Small intestine (tissue), 7 donors: ENCODE results near the gene SCART1. TPM values are rescaled to one million over a fixed set of nuclear protein-coding genes. Genes with fewer than 3 reads are reported as not detected.

ENCODE experiments used
- DNase-seq, 2 donors: peaks; one replicate each; pipeline versions ENCODE4 v3.0.0 to v3.0.0-alpha.2; 2013
- FAIRE-seq: peaks from 2 replicates; lab custom pipeline; 2012; peaks lifted over from hg19 to GRCh38; lab: Jason Lieb, UNC
- H3K27ac ChIP-seq, 3 donors: one replicate each; pipeline ENCODE4 v1.5.1; 2013; ENCODE audit warnings: low read length in 2 of 3, mild to moderate bottlenecking in 2 of 3, control low read depth in 1 of 3, inconsistent platforms in 1 of 3, low read depth in 1 of 3, moderate library complexity in 1 of 3
- H3K27me3 ChIP-seq, 3 donors: one replicate each; pipeline ENCODE4 v1.6.1; 2013; ENCODE audit warnings: low read length in 3 of 3, inconsistent platforms in 1 of 3; ENCODE audit not compliant: control insufficient read depth in 3 of 3, insufficient read depth in 3 of 3
- H3K36me3 ChIP-seq, 3 donors: one replicate each; pipeline ENCODE4 v1.6.1; 2013; ENCODE audit warnings: low read length in 3 of 3, inconsistent platforms in 1 of 3, low read depth in 1 of 3, mild to moderate bottlenecking in 1 of 3, moderate library complexity in 1 of 3; ENCODE audit not compliant: control insufficient read depth in 3 of 3, insufficient read depth in 2 of 3
- H3K4me1 ChIP-seq, 3 donors: one replicate each; pipeline ENCODE4 v1.6.1; 2013; ENCODE audit warnings: low read length in 2 of 3, inconsistent platforms in 1 of 3, low read depth in 1 of 3, mild to moderate bottlenecking in 1 of 3, moderate library complexity in 1 of 3; ENCODE audit not compliant: control insufficient read depth in 3 of 3, insufficient read depth in 2 of 3
- H3K4me3 ChIP-seq, 3 donors: one replicate each; pipeline ENCODE4 v1.5.1; 2013; ENCODE audit warnings: low read length in 3 of 3, control low read depth in 1 of 3, inconsistent platforms in 1 of 3, low read depth in 1 of 3, mild to moderate bottlenecking in 1 of 3, moderate library complexity in 1 of 3
- H3K9me3 ChIP-seq, 2 donors: one replicate each; pipeline ENCODE4 v1.6.1; 2013; ENCODE audit warnings: low read depth in 1 of 2, low read length in 1 of 2; ENCODE audit not compliant: control insufficient read depth in 2 of 2, insufficient read depth in 1 of 2
- WGBS, 3 donors: extraction: QIAGEN DNeasy Blood & Tissue Kit; methylation state at CpG; one replicate each; pipeline ENCODE4 v1.1.7; 2013; 5-methylcytosine and 5-hydroxymethylcytosine counted together
- polyA plus RNA-seq, 4 donors: library from polyadenylated mRNA; stranded (reverse) in 3 of 4; unstranded in 1 of 4; fragments of 200-250 nt in 3 of 4; fragments of 120-200 nt in 1 of 4; gene quantifications; one replicate each; pipeline versions ENCODE4 v1.2.1 to v1.2.3, GENCODE V29; 2013
- donor health status: healthy with polysubstance abuse.
- donor health status: control.
- donor health status: control.
- donor health status: Bipolar disorder and iron deficiency.
- donor health status: healthy.

SCART1 gene
- polyA plus RNA-seq, 4 donors: 0.22 to 2.1 (median 0.33) TPM; not detected in 1

DNA sequence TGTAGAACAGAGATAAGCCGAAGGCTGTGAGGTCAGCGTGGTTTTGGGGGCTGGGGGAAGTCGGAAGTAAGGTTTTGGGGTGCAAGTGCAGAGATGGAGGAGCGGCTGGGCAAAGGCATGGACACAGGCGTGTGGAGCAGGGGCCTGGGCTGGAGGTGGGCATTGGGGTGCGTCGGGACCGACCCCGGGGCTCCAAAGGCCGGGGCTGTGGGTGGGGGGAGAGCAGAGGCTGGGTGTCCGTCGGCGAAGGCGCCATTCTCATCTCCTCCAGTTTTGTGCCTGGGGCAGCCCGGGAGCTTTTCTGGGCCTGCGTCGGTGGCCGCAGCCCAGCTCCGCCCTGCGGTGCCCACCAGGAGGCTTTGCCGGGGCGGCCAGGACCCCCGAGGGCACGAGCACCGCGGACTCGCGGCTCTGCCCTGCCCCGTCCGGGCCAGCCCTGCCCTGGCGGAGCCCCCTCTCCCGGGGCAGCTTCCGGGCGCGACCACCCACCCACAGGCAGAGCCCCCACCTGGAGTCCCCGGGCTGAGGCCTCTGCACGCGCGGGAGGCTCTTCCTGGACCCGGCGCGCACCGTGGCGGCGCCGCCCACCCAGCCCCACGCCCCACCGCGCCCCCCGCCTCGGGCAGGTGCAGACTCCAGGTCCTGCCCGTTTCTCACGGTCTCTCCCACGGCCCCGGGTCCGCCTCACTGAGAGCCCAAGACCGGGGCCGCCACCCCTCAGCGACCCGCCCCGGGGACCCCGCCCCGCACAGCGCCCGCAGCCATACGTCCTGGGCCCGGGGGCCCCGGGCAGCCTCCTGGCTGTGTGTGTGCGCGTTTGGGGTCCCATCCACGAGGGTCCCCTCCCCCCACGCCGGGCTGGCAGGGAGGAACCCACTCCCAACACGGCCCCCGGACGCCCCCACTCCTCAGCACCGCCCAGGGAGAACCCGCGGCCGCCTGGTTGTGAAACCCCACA lies 7.7 kb upstream of the SCART1 start:
- FAIRE-seq: no peak
- H3K36me3 ChIP-seq: no peaks in the 10 kb centered on the region

DNA sequence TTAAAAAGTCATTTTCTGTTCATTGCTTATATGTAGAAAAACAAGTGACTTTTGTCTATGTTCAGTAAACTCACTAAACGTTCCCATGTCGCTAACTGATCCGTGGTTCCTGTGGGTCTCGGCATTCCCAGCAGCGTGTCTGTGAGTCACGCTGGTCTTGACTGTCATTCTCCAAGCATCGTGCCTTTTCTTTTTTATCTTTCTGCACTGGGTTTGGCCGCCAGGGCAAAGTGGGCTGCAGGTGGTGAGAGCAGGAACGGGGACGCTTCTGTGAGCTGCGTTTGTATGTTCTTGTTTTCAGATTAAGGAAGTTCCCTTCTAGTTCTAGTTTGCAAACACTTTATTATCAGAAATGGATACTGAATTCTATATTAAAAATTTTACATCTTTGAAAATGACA lies 6.8 kb upstream of the SCART1 start:
- Histone ChIP-seq H3K36me3 (no peaks in the 10 kb centered on the region), H3K4me3 (no peak overlapping the region), H3K9me3 (peaks cover 0 to 13% of the 10 kb centered on the region in 2 donors), H3K27me3 (no peaks in the 10 kb centered on the region), H3K4me1 (no peaks in the 10 kb centered on the region), H3K27ac (no peak overlapping the region)
- DNase-seq (no peak), FAIRE-seq (no peak)
- 84 to 90% (median 87%) methylated on average over 11 of the region's 11 CpGs for WGBS, 3 donors

More for the DNA sequence above, 7.7 kb upstream of the SCART1 start:
- Histone ChIP-seq H3K27ac (no peak overlapping the region), H3K4me1 (no peaks in the 10 kb centered on the region), H3K9me3 (peaks cover 0 to 13% of the 10 kb centered on the region in 2 donors), H3K4me3 (no peak overlapping the region), H3K27me3 (no peaks in the 10 kb centered on the region)
- WGBS, 3 donors: 61 to 67% (median 64%) methylated on average over 62 to 80 of the region's 80 CpGs
- DNase-seq: no peak

DNA sequence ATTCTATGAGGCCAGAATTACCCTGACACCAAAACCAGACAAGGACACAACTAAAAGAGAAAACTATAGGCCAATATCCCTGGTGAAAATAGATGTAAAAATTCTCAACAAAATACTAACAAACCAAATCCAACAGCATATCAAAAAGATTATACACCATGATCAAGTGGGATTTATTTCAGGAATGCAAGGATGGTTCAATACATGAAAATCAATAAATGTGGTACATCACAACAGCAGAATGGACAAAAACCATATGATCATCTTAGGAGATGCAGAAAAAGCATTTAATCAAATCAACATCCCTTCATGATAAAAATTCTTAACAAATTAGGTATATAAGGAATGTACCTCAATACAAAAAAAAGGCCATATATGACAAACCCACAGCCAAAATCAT lies 5.6 kb upstream of the SCART1 start:
- no peak overlapping the region for H3K27ac ChIP-seq
- H3K4me3 ChIP-seq: no peak overlapping the region
- no peaks in the 10 kb centered on the region for H3K4me1 ChIP-seq
- no peaks in the 10 kb centered on the region for H3K27me3 ChIP-seq
- FAIRE-seq (no peak), DNase-seq (no peak)
- no peaks in the 10 kb centered on the region for H3K36me3 ChIP-seq
- peaks cover 0 to 13% of the 10 kb centered on the region in 2 donors for H3K9me3 ChIP-seq

DNA sequence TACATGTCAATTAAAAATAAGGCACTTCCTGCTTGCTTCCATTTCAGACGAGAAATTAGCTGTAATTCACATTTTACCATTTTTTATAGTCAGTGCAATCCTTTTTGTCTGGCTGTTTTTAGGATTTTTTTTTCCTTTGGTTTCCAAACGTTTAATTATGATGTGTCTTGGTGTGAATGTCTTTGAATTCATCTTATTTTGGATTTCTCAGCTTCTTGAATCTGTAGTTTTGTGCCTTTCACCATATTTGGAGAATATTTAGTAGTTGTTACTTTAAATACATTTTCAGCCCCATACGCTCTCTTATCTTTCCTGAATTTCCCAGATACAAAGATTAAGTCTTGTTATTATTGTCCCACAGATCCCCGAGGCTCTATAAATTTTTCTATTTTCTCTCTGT lies 2.4 kb upstream of the SCART1 start:
- Histone ChIP-seq H3K4me3 (no peak overlapping the region), H3K4me1 (no peaks in the 10 kb centered on the region), H3K27me3 (no peaks in the 10 kb centered on the region), H3K36me3 (no peaks in the 10 kb centered on the region), H3K9me3 (peaks cover 0 to 7% of the 10 kb centered on the region in 2 donors), H3K27ac (no peak overlapping the region)
- no peak for DNase-seq
- no peak for FAIRE-seq
- 47 to 62% (median 52%) methylated on average over 4 of the region's 4 CpGs for WGBS, 3 donors

DNA sequence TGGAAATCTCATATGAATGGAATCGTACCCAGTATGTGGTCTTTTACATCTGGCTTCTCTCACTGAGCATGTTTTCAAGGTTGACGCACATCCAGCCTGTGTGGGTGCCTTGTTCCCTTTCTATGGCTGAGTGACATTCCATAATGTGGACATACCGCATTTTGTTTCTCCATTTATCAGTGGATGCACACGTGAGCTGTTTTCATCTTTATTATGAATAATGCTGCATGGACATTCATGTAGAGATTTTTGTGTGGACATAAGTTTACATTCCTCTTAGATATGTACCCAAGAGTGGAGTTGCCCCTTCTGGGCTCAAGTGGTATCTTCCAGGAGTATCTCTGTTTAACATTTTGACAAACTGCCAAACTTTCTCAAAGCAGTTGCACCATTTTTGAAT lies 1.3 kb upstream of the SCART1 start:
- Histone ChIP-seq H3K9me3 (peaks cover 0 to 8% of the 10 kb centered on the region in 2 donors), H3K27ac (no peak overlapping the region), H3K4me1 (no peaks in the 10 kb centered on the region), H3K4me3 (no peak overlapping the region), H3K27me3 (no peaks in the 10 kb centered on the region), H3K36me3 (no peaks in the 10 kb centered on the region)
- DNase-seq: no peak
- 75 to 80% (median 80%) methylated on average over 4 of the region's 4 CpGs for WGBS, 3 donors
- FAIRE-seq: no peak

DNA sequence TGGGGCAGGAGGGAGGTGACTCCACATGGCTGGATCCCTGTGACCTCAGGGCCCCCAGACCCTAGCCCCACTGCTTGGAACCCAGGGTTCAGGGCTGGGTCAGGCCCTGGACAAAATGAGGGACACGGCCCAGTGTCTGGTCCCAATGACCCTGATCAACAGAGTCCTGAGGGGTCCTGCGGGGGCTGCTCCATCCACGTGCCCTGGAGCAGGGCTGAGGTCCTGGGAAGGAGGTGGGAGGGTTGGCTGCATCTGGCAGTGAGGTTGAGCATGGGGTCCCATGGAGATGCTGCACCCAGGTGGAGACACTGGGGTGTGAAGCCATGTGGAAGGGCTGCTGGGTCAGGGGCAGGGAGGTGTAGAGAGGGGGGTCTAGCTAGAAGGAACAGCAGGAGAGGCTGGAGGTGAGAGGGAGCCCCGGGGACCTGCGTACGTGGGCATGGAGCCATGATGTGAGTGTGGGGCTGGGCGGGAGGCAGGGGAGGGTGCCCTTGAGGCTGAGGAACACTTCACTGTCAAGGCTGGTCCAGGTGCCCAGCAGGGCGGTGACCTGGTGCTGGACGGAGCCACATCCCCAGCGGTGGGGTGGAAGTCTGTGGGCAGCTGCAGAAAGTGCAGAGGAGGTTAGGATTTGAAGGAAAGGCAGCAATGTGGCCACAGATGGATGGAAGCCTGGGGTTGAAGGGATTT lies 604 bp downstream of the SCART1 start:
- WGBS, 3 donors: 80 to 86% (median 82%) methylated on average over 10 of the region's 10 CpGs

DNA sequence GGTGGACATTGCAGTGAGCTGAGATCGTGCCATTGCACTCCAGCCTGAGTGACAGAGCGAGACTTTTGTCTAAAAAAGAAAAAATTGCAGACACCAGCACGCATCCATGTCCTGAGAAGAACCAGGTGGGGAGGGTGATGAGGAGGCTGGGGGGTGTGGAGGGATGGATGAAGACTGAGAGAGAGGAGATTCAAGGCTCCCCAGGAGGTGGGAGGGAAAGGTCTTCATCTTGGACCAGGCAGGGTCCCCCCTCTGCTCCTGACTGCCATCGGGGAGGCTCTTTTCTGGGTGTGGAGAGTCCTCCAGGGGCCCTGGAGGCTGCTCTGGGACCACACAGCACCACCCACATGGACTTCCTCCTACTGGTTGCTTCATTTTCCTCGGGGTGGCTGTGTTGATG lies 1.5 kb downstream of the SCART1 start:
- Histone ChIP-seq H3K9me3 (peaks cover 0 to 10% of the 10 kb centered on the region in 2 donors), H3K36me3 (no peaks in the 10 kb centered on the region), H3K4me1 (no peaks in the 10 kb centered on the region), H3K27me3 (no peaks in the 10 kb centered on the region), H3K27ac (no peak overlapping the region), H3K4me3 (no peak overlapping the region)
- no peak for FAIRE-seq
- no peak for DNase-seq
- 70 to 74% (median 70%) methylated on average over 5 of the region's 5 CpGs for WGBS, 3 donors

More for the DNA sequence above, 604 bp downstream of the SCART1 start:
- Histone ChIP-seq H3K4me3 (no peak overlapping the region), H3K27ac (no peak overlapping the region), H3K36me3 (no peaks in the 10 kb centered on the region), H3K9me3 (peaks cover 0 to 10% of the 10 kb centered on the region in 2 donors), H3K27me3 (no peaks in the 10 kb centered on the region), H3K4me1 (no peaks in the 10 kb centered on the region)
- FAIRE-seq (no peak), DNase-seq (no peak)

DNA sequence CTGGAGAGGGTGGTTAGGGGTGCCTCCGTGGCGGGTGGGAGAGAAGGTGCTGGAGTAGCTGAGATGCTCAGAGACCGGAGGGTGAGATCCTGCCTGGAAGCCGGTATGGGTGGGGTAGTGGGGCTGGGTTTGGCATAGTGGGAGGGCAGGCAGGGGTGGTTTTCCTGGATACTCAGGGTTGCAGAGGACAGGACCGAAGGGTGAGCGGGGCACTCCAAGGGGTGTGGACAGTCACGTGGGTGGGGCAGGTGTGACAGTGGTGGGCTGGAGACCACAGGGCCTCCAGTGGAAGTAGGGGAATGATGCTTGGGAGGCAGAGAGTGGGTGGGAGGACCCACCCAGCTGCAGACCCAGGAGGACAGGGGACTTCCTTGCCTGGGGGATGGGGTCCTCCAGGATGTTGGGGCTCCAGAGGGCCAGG lies 1.9 kb downstream of the SCART1 start:
- H3K4me1 ChIP-seq: no peaks in the 10 kb centered on the region
- H3K27me3 ChIP-seq: no peaks in the 10 kb centered on the region
- no peaks in the 10 kb centered on the region for H3K36me3 ChIP-seq
- DNase-seq (no peak), FAIRE-seq (no peak)
- H3K27ac ChIP-seq: no peak overlapping the region
- peaks cover 0 to 10% of the 10 kb centered on the region in 2 donors for H3K9me3 ChIP-seq
- WGBS, 3 donors: 66 to 84% (median 82%) methylated on average over 7 of the region's 7 CpGs
- no peak overlapping the region for H3K4me3 ChIP-seq
